HL-60 (cell line): ENCODE results near the gene NBL1.

Experiments used
- DNase-seq, 2 experiments: peaks; one replicate each; pipeline ENCODE4 v3.0.0-alpha.2; 2010 to 2020; ENCODE audit warnings: low read depth in 1 of 2, low spot score in 1 of 2
- H3K27ac ChIP-seq: fragments of 250-450 bp; sonication (Bioruptor Pico); replicated peaks from 2 replicates; pipeline ENCODE4 v1.5.1; 2020; ENCODE audit warnings: mild to moderate bottlenecking, moderate library complexity
- H3K27me3 ChIP-seq: fragments of 250-450 bp; sonication (Bioruptor Pico); 2 replicates; pipeline ENCODE4 v1.5.1; 2021; ENCODE audit warnings: mild to moderate bottlenecking, moderate library complexity; ENCODE audit not compliant: insufficient read depth, poor library complexity, severe bottlenecking
- H3K4me3 ChIP-seq: replicated peaks from 2 replicates; pipeline ENCODE4 v1.5.1; 2011; ENCODE audit warnings: mild to moderate bottlenecking, control low read depth, low read length; ENCODE audit not compliant: insufficient read depth
- GABPA ChIP-seq: IDR thresholded peaks from 2 replicates; pipeline ENCODE4 v1.6.1; 2012; ENCODE audit warnings: low read depth
- POLR2AphosphoS5 ChIP-seq: IDR thresholded peaks from 2 replicates; pipeline ENCODE4 v1.6.1; 2012; ENCODE audit warnings: low read depth
- SPI1 ChIP-seq: IDR thresholded peaks from 2 replicates; pipeline ENCODE4 v1.6.1; 2012; ENCODE audit warnings: low read depth, mild to moderate bottlenecking, borderline replicate concordance
- TF ChIP-seq, protein P1 (sequence below): IDR thresholded peaks from 2 replicates; pipeline ENCODE4 v1.6.1; 2012; ENCODE audit warnings: low read depth; ENCODE audit not compliant: insufficient replicate concordance
- TF ChIP-seq, protein P2 (sequence below): IDR thresholded peaks from one replicate; pipeline ENCODE4 v1.5.1; 2011; ENCODE audit warnings: low read length, control low read depth, inconsistent platforms; ENCODE audit not compliant: insufficient read depth

NBL1 gene

DNA sequence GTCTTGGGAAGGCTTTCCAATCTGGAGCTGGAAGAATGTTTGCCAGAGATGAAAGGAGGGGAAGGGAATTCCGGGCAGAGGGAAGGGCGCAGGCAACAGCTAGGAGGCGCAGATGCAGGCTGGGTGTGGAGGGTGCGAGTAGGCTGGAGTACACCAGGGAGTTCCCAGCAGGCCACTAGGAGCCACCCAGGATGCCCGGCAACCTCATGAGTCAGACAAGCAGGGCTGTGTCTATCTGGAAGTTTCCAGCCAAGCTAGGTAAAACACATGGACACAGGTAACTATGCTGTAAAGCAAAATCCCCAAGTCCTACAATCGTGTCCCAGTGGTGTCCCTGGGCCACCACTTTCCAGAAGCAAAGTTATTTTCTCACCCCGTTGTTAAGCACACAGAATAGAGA, 990 bp upstream of the NBL1 start:
- DNase-seq: no peak
- Histone ChIP-seq H3K27me3 (peaks cover 22% of the 10 kb centered on the region), H3K27ac (no peak overlapping the region), H3K4me3 (no peak overlapping the region)
- TF ChIP-seq POLR2AphosphoS5: no peak
- TF ChIP-seq GABPA: no peak
- TF ChIP-seq, protein P1, sequence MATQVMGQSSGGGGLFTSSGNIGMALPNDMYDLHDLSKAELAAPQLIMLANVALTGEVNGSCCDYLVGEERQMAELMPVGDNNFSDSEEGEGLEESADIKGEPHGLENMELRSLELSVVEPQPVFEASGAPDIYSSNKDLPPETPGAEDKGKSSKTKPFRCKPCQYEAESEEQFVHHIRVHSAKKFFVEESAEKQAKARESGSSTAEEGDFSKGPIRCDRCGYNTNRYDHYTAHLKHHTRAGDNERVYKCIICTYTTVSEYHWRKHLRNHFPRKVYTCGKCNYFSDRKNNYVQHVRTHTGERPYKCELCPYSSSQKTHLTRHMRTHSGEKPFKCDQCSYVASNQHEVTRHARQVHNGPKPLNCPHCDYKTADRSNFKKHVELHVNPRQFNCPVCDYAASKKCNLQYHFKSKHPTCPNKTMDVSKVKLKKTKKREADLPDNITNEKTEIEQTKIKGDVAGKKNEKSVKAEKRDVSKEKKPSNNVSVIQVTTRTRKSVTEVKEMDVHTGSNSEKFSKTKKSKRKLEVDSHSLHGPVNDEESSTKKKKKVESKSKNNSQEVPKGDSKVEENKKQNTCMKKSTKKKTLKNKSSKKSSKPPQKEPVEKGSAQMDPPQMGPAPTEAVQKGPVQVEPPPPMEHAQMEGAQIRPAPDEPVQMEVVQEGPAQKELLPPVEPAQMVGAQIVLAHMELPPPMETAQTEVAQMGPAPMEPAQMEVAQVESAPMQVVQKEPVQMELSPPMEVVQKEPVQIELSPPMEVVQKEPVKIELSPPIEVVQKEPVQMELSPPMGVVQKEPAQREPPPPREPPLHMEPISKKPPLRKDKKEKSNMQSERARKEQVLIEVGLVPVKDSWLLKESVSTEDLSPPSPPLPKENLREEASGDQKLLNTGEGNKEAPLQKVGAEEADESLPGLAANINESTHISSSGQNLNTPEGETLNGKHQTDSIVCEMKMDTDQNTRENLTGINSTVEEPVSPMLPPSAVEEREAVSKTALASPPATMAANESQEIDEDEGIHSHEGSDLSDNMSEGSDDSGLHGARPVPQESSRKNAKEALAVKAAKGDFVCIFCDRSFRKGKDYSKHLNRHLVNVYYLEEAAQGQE: no peak
- TF ChIP-seq, protein P2, sequence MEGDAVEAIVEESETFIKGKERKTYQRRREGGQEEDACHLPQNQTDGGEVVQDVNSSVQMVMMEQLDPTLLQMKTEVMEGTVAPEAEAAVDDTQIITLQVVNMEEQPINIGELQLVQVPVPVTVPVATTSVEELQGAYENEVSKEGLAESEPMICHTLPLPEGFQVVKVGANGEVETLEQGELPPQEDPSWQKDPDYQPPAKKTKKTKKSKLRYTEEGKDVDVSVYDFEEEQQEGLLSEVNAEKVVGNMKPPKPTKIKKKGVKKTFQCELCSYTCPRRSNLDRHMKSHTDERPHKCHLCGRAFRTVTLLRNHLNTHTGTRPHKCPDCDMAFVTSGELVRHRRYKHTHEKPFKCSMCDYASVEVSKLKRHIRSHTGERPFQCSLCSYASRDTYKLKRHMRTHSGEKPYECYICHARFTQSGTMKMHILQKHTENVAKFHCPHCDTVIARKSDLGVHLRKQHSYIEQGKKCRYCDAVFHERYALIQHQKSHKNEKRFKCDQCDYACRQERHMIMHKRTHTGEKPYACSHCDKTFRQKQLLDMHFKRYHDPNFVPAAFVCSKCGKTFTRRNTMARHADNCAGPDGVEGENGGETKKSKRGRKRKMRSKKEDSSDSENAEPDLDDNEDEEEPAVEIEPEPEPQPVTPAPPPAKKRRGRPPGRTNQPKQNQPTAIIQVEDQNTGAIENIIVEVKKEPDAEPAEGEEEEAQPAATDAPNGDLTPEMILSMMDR: no peak
- no peak for TF ChIP-seq SPI1

DNA sequence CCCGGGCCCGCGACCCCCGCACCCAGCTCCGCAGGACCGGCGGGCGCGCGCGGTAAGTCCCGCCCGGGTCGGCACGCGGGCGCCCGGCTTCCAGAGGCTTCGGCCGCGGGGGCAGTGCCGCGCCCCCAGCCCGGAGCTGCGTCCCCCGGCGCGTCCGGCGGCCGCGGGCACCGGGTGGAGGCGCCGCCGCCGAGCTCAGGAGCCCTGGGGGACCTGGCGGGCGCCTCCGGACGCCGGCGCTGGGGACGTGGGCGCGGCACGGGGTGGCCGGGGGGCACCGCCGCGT, 227 bp downstream of the NBL1 start:
- Histone ChIP-seq H3K4me3 (peak overlapping the region; percentile 37), H3K27ac (no peak overlapping the region), H3K27me3 (peaks cover 22% of the 10 kb centered on the region)
- TF ChIP-seq, protein P1: no peak
- TF ChIP-seq, protein P2: no peak
- TF ChIP-seq GABPA (no peak), SPI1 (no peak), POLR2AphosphoS5 (no peak)
- no peak for DNase-seq

DNA sequence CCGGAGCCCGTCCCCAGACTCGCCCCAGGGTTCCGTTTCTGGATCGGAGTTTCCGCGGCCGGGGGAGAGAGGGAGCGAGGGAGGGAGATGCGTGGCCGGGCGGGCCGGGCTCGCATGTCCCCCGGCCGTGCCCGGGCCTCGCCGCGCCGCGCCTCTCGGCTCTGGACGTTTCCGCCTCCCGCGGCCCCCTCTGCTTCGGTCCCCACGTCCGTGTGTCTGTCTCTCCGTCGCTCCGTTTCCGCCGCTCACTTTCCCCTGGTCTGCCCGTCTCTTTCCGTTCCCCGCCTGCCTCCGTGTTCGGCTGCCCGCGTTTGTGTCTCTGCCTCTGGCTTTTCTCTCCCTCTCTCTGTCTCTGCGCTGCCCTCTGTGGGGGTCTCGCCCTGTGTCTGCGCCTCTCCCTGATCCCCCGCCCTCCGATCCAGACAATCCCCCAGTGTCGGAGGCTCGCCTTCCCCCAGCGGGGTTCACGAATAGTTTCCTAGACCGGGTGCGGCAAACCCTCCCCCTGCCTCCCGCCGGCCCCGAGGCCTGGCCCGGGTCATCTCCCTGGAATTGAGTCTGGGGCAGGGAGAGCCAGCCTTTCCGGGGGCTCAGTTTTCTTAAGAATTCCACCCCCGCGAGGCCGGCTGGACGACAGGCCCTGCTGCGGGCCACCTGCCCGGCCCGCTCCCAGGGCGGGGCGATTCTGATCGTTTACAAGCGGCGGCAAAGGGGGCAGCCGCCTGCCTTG, 735 bp downstream of the NBL1 start:
- H3K27me3 ChIP-seq: peaks cover 22% of the 10 kb centered on the region
- no peak overlapping the region for H3K27ac ChIP-seq
- DNase-seq: peak in 1 of 2 experiments; percentile 30
- TF ChIP-seq GABPA (peak; percentile 71), SPI1 (no peak), POLR2AphosphoS5 (no peak)
- TF ChIP-seq, protein P1: no peak
- TF ChIP-seq, protein P2: no peak
- H3K4me3 ChIP-seq: peak overlapping the region; percentile 37
